Prostate gland (tissue), 2 donors: ENCODE data around the gene FURIN.

ENCODE experiments used
- CTCF ChIP-seq, 4 experiments: fragments of 200-600 bp in 2 of 4; fragments of 450-650 bp in 2 of 4; sonication (generic) in 2 of 4; IDR thresholded peaks; 1 replicate in 3 of 4; 2 replicates in 1 of 4; pipeline ENCODE4 v1.5.1; 2016 to 2019; ENCODE audit warnings: antibody characterized with exemption in 4 of 4, mild to moderate bottlenecking in 2 of 4, moderate library complexity in 2 of 4
- POLR2A ChIP-seq: fragments of 450-650 bp; IDR thresholded peaks from one replicate; pipeline ENCODE4 v1.6.1; 2016; ENCODE audit warnings: antibody characterized with exemption, mild to moderate bottlenecking
- POLR2AphosphoS5 ChIP-seq: sonication (generic); formaldehyde crosslinking; IDR thresholded peaks from one replicate; pipeline ENCODE4 v1.6.1; 2017; ENCODE audit warnings: antibody characterized with exemption

DNA sequence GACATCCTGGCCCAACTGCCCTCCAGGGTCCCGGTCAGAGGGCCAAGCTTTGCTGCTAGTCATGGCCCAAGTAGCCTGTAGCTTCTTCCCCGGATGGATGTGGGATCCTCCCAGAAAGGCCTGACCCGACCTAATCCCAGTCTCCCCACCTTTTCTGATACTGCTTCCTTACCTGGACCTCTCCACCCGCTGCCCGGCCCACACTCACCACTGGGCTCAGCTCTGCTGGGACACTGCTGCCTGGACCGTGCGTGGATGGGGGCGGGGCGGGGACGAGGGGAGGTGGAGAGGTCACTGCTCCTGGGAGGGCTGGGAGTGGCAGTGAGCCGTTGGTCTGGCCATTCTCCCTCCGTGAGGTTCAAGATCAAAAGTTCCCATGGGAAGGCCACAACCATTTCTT, 40.3 kb upstream of the FURIN start:
- TF ChIP-seq CTCF (IDR thresholded peaks at IDR 0.05) (no peak), POLR2A (no peak), POLR2AphosphoS5 (no peak)
